RPMI8226 (cell line): ENCODE data around the gene MEG3.
"Not testable (repeated sequence)": the region's sequence is repeated elsewhere in the genome, so short reads cannot be mapped to it uniquely, and the experiment has no call there.

Experiments
- DNase-seq: peaks from one replicate; pipeline ENCODE4 v3.0.0-alpha.2; 2015

The MEG3 gene

DNA sequence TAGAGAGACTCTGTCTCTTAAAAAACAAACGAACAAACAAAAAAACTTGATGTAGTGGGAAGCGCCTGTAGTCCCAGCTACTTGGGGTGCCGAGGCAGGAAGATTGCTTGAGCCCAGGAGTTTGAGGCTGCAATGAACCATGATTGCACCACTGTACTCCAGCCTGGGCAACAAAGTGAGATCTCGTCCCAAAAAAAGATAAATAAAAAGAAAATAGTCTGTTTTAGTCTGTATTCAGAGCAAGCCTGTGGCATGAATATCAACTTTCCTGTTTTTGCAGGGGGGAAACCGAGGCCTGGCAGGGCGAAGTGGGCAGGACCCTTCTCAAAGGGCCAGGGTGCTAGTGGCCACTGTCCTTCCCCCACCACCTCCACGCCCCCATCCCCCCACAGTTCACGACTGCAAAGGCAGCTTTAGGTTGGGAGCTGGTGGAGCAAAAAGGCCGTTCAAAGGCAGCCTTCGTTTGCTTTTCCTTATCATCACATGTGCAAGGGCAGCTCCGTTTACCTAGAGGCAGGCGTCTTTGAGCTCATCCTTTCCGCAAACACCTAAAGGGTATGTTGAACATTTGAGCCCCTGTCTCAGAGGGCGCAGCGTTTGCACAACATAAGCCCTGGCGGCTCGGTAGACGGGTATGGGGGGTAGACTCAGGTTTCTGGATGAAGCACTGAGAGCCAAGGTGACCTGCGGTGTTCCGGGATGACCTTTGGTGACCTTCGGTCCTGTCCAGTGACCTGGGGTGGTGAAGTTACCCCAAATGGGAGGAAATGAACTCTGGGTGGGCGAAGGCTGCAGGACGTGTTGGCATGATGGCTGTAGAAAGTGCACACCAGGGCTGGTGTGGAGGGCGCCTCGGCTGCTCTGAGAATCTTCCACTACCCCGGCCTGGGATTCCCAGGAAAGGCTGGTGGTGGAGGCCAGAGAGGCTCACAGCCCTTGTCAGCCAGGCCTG, 8.7 kb upstream of the MEG3 start:
- DNase-seq, result no peak

DNA sequence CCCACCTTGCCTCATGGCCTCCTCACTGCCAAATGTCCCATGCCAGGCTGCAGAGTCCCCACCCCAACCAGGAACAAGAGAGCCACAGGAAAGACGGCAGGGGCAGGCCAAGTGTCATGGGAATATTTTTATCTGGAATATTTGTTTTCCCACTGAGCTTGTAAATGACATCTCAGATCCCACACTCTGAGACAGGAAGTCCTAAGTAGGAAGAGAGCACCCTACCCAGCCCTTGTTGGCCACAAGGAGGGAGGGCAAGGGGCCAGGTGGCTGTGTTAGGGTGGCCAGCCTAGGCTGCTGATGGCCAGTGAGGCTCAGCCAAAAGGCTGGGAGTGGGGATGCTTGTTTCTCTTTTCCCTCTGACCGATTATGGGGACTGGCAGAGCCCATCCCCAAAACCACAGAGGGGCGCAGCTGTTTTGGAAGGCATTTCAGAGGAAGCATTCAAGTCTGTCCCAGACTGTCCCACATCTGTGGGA, 7.7 kb upstream of the MEG3 start:
- no peak for DNase-seq

DNA sequence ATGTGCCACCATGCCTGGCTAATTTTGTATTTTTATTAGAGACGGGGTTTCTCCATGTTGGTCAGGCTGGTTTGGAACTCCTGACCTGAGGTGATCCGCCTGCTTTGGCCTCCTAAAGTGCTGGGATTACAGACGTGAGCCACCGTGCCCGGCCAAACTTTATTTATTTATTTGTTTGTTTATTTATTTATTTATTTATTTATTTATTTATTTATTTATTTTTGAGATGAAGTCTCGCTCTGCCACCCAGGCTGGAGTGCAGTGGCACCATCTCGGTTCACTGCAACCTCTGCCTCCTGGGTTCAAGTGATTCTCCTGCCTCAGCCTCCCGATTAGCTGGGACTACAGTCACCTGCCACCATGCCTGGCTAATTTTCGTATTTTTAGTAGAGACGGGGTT, 7.0 kb upstream of the MEG3 start:
- not testable (repeated sequence) for DNase-seq

DNA sequence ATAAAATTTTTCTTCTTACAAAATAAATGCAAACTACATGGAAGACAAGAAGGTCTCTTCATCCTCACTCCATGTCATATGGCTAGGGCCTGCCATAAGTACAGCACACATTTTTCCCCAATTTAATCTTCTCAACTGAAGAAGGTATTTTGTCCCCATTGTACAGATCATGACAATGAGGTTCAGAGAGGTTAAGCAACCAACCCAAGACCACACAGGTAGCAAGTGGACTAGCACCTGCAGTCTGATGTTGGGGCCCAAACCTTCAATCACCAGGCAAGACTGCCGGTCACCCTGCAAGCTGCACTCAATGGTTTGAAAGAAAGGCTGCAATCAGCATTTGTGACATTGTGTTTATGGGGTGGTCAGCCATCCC, 6.5 kb upstream of the MEG3 start:
- DNase-seq, result no peak

DNA sequence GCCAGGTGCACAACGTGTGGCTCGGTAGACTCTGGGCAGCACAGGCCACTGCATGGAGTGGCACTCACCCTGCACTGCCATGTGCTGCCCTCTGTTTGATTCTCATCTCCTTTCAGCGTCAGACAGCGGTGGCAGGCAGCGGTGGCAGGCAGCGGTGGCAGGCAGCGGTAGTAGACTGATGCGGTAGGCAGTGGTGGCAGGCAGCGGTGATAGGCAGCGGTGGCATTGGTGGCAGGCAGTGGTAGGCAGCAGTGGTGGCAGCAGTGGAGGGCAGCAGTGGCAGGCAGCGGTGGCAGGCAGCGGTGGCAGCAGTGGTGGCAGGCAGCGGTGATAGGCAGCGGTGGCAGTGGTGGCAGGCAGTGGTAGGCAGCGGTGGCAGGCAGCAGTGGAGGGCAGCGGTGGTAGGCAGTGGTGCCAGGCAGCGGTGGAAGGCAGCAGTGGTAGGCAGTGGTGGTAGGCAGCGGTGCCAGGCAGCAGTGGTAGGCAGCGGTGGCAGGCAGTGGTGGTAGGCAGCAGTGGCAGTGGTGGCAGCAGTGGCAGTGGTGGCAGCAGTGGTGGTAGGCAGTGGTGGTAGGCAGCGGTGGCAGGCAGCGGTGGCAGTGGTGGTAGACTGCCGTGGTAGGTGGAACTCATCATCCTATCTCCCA, 6.0 kb upstream of the MEG3 start:
- DNase-seq, result no peak

DNA sequence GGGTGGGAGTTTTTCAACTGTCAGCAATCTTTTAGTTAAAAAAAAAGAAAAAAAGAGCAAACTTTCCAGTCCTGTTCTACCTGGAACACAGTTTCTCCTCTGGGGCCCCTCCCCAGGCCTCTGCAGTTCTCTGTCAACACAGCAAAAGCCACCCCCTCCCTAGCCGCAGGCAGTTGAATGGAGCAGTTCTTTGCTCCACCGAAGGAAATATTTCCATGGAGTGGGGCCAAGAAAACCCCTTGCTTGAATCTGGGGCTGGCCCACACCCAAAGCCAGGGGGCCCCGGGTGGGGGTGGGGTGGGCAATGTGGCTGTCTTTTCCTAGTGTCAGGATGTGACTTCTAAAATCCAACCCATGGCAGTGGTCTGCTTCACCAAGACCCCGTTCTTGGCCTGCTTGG, 5.0 kb upstream of the MEG3 start:
- no peak for DNase-seq

DNA sequence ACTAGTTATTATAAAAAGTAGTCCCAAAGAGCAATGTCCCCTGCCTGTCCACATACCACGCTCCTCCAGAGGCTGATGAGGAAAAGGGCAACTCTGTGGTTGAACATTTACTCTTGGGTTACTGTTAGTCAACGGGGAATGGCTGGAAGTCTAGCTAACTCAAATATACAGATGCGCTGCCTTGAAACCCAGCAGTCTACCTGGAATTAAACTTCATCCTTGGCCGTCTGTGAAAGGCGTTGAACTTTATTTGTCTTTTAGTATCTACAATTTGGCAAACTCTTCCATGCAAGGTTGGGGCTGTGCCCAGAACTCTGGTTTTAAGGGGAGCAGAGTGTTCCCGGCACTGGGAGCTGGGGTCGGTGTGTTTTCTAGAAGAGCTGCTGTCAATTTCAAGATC, 3.9 kb upstream of the MEG3 start:
- no peak for DNase-seq

DNA sequence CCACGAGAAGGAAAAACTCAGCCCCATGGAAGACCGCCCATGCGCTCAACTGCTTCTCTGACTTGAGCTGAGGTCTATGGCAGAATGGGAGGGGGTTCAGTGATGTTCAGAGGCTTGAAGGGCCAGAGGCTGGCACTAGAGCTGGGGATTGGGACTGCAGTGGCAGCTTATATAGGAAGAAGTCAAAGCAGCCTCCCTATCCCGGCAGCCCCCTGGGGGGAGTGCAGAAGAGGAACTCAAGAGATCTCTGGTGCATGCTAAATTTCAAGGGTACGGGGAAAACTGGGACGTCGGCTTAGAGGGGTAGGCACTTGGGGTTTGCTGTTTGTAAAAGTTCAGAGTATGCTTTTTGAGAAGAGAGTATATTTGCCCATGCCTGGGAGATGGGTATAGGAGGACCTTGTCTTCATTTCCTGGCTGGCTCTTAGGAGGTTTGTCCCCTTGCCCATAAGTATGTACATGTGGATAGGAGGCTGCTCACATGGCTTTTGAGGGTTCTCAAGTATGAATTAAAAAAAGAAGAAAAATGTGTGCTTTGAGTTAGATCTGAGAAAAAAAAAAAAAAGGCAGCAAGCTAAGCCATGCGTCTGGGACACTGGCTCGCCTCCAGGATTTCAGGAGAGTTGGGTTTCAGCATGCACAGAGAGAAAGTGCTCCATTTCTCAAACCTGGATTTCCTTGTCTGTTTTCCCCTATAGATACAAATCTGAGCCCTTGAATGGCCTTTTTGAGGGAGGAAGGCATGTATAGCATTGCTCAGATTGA, 3.2 kb upstream of the MEG3 start:
- no peak for DNase-seq

DNA sequence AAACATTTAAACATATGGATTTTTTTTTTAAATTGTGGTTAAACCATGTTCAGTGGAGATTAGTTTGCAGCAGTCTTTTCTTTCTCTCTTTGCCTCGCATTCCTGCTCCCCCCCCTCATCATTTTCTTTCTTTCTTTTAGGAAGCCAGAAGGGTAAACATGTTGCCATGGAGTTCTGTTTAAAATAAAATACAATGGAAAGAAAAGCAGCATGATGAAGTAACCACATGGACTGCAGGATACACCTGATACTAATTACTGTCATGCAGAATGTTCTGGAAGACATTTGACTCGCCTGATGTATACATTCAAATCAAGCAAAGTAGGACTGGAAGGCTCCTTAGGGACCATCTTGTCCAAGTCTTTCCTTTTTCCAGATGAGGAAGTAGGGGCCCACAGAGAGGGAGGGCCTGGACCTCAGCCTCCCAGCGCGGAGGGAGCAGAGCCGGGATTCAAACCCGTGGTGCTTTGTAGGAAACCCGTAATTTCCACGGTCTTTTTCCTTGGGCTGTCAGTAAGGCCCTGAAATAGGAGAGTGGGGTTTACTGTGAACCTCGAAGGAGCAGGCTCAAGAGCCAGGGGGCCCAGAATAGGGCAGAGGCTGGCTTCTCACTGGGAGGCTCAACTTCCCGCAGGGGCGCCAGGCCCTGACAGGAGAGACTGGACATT, 2.4 kb upstream of the MEG3 start:
- DNase-seq, result no peak

DNA sequence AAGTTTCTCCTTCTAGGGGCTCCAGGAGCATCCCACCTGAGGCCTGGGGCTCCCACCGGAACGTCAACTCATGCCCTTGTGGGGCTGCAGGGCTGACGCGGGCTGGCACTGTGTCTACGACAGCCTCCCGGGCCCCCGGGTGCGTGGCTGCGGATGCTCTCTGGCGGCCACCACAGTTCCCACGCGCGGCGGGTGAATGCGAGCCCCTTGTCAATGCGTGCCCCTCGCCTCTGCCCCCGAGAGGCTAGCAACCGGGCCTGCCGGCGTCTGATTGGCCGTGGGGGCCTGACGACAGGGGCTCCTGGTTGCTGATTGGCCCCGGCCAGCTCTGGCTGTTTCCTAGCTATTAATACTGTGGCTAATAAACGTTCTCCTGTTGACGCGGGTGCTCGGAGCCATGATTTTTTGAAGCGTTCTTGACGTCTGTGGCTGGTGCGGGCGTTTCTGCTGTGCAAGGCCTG, 1.8 kb upstream of the MEG3 start:
- no peak for DNase-seq

DNA sequence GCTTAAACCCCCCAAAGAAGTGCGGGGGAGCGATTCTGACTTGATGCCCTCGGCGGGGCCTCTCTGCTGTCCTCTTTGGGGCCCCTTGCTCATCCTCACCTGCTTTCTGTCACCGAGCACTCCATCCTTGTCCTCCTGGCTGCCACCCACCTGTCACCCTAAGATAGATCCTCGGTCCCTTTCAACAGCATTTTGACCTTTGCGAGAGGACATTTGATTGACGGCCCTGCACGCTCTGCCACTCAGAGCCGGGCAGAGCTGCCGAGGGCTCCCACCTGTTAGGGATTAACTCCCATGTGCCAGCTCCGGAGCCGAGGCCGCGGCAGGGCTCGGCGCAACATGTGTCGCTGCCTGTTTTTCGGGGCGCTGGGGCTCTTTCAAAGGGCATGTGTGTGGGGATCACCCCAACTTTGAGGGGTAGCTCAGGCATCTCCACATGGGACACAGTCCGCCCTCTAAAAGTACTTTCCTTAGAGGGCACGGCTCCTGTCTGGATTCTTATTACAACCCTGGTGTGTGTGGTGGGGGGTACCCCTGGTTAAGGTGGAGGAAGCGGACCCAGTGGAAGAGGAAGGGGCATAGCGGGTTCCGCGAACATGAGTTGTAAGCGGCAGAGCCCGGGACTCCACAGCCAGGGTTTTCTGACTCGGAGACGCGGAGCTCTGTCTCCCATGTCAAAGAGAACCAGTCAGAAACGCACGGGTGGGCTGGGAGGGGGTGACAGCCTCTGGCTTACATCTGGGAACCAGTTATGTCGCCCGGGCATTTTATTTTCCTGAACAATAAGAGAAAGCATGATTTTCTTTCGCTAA, 811 bp upstream of the MEG3 start:
- DNase-seq, result no peak

DNA sequence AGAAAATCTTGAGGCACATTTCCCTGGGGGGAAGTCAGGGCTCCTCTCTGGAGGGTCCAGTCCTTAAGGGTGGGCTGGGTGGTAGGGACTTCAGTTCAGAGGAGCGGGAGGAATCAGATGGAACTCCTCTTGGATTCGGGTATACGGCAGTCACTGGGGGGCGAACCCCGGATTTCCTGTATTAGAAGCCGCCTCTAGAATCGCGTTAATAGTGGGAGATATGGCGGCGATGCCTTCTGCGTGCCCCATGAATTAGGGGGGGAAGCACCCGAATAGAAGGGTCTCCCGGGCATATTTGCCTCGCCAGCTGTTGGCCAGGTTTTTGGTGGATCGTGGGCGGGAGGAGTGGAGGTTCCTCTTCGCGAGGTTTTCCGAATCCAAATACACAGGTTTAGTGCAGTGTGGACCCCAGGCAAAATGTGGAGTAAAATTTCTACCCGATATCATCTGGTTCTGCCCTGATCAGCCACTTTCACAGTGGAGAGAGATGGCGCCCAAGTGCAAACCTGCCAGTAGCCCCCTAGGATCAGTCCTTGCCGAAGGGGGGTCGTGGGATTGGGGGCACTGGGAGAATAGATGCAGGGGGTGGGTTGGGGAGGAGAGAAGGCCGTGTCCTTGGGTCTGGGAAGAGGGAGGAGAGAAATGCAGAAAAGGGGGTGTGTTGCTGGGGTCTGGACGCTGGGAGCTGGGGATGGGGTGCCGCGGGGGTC, 628 bp downstream of the MEG3 start:
- no peak for DNase-seq

DNA sequence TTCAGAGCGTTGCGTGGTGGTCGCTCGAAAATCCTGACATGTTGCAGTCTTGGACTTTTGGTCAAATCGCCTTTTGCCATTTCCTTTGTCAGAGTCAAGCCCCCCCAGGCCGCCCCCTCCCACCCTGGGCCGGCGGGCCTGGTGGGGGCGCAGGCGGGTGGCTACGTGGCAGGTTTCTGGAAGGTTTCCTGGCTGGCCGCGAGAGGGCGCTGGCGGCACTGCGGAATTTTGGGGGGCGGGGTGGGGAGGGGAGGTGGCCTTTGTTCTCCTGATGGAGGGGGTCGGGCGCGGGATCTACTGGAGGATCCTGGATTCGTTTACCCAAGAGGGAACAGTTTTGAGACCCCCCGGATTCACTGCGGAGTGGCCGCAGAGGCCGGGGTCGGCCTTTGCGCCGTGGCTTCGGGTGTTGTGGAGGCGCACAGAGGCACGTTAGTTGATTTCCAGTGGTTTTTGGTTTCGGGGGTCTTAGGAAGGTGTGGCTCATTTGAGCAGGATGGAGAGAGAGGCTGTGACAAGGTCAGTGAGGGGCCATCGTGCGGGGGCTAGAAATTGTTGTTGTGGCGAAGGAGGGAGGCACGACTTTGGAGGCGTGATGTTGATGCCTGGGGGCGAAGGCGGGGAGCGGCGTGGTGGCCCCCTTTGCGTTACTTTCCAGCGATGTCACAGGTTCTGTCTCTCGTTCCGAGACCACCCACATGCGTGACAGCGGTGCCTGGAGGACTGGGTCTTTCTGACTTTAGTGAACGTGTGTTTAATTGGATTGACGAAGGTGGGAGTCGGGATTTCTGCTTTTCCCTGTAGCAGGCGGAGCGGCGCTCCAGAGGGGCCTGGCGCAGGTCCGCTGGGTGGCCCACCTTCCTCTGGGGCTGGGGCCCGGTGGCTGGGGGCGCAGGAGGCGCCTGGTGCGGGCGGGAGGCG, 1.4 kb downstream of the MEG3 start:
- DNase-seq, result no peak

DNA sequence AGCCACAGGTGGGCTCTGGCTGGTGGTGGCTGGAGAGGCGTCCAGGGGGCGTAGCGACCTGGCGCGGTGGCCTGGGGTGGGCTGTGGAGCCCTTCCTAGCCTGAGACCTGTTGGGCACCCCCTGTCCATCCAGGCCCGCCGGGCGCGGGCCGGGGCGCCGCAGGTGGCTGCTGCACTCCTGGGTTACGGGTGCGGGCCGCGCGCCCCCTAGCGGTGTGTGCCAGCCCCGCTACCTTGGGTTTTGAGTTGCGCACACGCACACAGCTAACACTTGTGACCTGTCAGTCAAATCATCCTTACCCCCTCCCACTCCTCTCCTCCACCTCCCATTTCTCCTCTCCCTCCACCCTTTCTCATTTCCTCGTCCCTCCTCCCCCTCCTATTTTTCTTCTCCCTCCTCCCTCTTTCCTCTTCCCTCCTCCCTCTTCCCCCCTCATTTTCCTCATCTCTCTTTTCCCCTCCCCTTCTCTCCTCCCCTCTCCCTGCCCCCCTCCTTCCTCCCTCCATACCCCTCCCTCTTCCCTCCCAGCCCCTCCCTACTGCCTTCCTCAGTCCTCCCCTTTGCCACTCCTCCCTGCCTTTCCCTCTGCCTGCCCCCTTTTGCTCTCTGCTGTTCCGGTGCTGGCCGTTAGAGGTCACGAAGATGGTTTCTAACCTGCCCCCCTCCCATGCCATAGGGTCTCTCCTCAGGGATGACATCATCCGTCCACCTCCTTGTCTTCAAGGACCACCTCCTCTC, 2.3 kb downstream of the MEG3 start:
- DNase-seq, result no peak

DNA sequence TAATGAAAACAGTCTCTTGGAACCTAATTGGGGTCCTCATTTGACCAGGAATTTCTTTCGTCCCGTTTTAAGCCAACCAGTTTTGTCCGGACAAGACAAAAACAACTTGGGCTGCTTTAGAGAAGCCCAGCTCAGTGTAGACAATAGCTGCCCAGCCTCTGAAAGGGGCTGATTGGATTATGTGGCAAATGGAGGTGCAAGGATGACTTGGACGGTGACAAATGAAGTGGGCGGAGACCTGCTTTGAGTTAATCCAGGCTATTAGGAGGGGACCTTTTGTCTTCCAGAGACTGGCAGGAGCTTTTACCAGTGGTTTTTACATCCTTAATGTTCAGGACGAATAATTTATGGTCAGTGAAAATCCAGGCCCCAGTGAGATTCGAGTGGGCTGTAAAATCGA, 4.8 kb downstream of the MEG3 start:
- no peak for DNase-seq

DNA sequence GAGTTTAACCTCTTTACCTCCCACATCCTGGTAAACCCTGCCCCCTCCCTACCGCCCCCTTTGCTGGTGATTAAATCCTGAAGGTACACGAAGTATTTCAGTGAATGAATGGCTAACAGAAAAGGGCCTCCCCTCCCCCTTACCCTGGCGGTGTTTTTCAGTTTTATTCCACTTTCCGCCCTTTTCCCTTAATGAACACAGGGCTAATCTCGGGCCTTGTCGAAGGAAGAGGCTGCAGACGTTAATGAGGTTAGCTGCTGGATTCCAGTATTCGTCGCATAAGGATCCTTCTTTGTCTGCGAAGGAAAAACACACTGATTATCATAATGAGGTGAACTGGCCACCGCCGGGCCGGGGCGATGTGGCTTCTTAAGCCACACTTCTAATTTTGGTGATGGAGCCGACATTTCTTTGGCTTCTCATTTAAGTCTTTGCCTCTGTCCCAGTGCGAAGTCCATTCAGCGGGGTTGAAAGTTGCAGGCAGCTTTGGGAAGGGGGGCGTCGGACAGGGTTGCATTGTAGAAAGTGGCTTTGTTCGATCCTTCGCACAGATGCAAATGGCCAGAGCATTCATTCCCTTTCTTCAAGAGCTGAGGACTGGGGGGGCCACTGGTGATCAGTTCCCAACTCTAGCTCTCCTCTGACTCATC, 6.5 kb downstream of the MEG3 start:
- DNase-seq, result no peak

DNA sequence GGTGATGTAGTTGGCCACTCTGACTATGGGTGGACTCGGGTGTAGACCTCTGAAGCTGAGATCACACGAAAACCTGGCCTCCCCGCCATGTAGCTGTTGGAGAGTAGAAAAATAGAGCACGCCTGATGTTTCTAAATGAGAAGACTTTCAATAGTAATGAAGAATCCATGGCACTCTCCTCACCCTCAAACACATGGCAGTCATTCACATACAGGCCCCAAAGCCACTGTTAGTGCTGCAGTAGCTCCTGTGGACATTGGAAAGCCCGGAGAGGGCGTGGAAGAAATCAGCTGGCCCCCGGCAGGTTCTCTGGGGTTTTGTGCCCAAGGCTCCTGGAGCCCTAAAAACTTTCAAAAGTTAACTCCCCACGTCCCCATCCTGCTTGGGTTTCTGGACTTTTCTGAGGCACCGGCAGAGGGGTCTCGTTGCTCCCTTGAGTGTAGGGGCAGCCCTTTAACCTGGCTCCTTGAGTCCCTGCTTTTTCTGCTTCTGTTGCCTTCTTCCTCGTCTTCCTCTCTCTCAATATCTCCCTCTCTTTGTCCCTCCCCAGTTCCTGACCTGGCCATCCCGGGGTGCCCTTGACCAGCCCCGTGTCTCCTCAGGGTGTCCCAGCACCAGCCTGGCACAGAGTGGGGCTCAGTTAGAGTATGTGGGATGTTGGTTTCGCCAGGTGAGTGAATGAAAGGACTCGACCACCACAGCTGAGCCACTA, 8.3 kb downstream of the MEG3 start:
- DNase-seq, result no peak
